Articular chondrocyte of knee joint (primary cell): Measurements from ENCODE around the gene ASXL1. TPM values are rescaled to one million over a fixed set of nuclear protein-coding genes. Genes with fewer than 3 reads are reported as not detected.

Source experiments
- total RNA-seq: library from RNA; depleted of rRNA; stranded (reverse); fragments of >200 nt; gene quantifications from 2 replicates; pipeline ENCODE4 v1.2.3, GENCODE V29; 2012

The ASXL1 gene
- 69.1 and 74.6 TPM in 2 replicates for total RNA-seq

GRCh38 chr20:32357869-32358631 lies at the start of gene ASXL1:
ASXL1 (plus strand) TSS chr20:32358331; CDS start chr20:32358776, 445 bp downstream.

Other genes with a start within 250 kb of the ASXL1 start
- 46.8 and 48.2 TPM in 2 replicates for gene TM9SF4, start 248.6 kb upstream of the ASXL1 start, total RNA-seq
- 2.4 and 2.6 TPM in 2 replicates for gene PLAGL2, start 150.6 kb upstream of the ASXL1 start, total RNA-seq
- 47.6 and 49.4 TPM in 2 replicates for gene POFUT1, start 150.5 kb upstream of the ASXL1 start, total RNA-seq
- 36.7 and 42.2 TPM in 2 replicates for gene KIF3B, start 80.7 kb upstream of the ASXL1 start, total RNA-seq
- 9.7 and 9.8 TPM in 2 replicates for gene NOL4L, start 227.0 kb downstream of the ASXL1 start, total RNA-seq